ENCODE measurements around the gene SZRD1.

The SZRD1 gene

DNA sequence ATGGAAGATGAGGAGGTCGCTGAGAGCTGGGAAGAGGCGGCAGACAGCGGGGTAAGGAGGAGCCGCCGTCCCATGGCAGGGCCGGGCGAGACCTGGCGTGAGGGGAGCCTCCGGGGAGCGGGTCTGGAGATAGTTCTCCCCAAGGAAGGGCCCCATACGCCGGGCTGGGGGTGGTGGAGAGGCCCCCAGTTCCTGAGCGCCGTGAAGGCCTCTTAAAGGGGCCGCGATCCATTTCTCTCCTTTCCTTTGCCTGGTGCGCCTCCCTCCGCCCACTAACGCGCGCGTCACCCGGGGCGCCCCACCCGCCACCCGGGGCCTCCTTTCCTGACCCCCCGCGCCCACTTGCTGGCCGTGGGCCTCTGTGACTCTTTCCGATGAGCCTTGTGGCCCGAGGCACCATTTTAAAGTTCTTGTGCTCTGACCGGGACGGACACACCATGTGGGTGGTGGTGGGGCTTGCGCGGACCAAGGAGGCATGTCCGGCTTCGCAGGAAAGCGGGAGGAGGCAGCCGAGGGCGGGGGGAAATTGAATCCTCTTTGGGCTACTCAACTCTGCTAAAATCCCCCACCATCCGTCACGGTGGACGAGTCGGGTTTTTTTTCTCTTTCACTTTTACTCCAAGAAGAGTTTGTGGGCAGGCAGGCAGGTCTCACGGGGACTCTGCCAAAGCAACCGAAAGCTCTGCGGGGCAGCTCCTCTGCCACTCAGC lies 371 bp downstream of the SZRD1 start:
- peak; percentile 90 for DNase-seq (ENCODE audit: low read depth)

DNA sequence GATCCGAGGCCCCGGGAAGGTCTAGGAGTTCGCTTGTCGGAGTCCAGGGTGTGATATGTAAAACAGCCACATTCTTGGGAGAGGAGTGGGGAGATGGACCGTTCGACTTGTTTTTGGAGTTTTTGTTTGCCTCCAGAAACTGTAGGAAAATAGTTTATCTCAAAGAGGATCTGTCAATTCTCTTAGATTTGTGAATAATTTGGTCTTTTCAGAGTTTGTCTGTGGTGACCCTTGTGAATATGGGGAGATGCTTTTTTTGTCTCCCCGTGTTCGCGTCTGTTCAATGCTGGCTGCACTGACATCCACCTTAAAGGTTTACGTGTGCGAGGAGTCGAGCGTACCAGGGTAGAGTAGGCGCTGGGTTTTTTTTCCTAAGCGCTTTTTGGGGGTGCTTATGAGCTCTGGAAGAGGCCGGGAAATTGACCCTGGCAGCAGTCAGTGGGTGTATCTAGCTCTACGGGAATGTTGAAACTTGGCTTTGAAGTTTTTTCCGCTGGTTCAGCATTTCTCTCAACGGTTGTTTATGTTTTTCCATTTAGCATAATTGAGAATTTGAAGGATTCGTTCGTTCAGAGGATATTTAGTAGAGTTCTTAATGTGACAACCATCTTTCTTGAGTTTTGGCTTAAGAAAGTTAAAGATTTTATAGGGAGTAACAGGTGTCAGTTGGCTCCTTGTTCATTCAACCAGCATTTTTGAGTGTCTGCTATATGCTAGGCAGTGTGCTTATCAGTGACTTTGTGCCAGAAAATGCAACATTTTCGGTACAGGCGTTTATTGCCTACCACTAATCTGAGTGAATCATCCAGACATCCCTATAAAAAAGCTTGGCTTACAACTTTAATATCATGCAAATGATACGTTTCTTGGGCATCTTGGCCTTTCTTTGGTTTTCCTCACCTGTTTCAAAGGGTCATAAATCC lies 1.2 kb downstream of the SZRD1 start:
- DNase-seq (ENCODE audit: low read depth), result peak; percentile 83

DNA sequence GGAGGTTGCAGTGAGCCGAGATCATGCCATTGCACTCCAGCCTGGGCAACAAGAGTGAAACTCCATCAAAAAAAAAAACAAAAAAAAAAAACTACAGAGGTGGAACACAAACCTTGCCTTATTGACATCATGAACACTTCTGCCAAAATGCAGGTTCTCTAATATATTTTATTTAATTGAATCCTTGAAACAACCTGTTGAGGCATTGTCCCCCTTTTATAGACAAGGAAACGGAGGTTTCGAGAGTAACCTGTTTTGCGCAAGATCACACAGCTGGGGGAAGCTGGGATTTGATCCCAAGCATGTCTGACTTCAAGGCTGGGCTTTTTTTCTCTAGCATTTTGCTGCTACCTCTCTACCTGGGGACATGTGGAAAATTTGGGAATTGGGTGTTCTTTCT lies 2.8 kb downstream of the SZRD1 start:
- no peak for DNase-seq (ENCODE audit: low read depth)

DNA sequence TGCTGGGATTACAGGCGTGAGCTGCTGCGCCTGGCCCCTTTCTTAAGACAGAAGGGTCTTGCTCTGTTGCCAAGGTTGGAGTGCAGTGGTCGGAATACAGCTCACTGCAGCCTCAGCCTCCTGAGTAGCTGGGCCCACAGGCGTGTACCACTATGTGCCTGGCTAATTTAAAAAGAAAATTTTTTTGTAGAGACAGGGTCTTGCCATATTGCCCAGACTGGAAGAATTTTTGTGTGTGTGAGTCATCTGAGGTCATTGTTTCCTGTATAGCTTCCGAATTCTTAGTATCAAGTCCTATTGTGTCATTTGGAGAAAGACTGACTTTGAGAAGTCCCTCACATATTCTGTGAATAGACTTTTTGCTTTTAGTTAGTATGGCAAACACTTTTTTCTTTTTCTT lies 4.7 kb downstream of the SZRD1 start:
- DNase-seq (ENCODE audit: low read depth), result peak; percentile 86

DNA sequence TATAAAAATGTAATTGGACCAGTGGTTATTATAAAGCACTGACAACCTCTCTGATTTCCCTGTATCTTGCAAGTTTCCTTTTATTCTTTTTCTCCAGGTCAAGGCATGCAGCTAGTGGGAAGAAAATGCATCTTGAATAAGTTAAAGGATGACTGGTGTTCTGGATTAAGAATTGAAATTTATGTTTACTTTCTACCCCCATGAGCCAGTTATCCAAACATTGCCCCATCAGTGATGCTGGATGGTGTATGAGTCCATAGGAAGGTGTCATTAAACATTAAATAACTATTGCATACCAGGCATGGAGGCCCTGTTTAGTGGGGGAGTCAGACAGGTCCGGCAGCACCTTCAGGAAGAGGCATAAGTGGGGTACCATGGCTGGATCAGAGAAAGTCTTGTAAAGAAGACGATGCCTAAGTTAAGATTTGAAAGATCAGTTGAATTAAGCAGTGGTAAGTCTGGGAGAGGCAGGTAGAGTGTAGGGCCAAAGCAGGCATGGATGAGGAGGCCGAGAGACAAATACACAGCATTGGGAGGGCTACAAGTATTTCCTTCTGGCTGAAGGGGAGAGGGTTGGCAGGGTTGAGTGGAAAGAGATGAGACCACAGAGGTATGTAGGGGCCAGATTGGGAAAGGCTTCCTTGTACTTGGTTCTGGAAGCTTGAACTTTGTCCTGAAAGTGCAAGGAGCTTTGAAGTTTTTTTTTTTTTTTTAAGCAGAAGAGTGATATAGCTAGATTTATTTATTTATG lies 5.7 kb downstream of the SZRD1 start:
- peak; percentile 63 for DNase-seq (ENCODE audit: low read depth)

DNA sequence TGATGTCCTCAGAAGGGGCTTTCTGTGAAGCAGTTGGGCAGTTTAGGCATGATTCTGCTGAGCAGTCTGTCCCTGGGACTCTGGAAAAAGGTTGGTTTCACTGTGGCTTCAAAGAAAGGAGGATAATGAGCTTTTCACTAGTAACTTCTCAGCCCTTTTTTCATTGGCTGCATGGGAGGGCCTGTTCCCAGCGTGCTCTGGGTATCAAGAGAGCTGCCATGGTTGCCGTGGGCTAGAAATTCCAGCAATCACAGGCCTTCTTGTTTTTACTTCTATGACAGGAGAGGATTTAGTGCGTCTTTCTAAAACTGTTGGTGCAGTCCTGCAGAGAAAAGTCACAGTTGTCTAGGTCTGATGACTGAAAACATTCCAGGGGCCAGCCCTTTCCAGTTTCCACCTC lies 7.2 kb downstream of the SZRD1 start:
- DNase-seq (ENCODE audit: low read depth), result no peak

DNA sequence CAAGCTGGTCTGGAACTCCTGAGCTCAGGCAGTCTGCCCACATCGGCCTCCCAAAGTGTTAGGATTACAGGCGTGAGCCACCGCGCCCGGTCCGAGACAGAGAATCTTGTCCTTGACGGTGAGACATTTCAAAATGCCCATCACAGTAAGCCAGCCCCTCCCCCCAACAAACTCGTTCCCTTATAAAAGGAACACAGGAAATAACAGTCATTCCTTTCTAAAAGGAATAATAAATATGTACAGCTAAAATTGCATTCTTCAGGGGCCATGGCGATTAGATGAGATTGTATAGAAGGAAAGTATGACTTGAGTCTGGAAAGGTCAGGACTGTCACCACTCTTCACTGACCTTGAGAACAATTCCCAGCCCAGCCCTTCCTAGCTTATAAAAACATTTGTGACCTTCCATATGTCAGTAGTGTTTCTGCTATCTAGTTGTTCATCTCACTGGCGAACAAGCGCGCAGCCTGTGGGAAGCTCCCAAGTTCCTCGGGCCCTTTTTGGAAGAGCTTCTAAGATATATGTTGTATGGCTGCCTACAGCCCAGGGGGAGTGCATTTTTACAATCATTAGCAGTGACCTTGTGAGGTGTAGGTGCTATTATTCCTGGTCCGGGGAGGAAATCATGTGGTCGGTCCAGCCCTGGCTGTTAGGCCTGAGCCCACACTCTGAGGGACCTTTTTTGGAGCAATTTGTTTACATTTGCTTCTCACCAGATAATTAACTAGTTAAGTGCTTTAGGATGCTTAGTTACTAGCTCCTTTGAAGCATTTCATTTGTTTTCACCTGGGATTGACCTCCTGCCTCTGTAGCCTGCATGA lies 8.7 kb downstream of the SZRD1 start:
- DNase-seq (ENCODE audit: low read depth), result peak; percentile 96

DNA sequence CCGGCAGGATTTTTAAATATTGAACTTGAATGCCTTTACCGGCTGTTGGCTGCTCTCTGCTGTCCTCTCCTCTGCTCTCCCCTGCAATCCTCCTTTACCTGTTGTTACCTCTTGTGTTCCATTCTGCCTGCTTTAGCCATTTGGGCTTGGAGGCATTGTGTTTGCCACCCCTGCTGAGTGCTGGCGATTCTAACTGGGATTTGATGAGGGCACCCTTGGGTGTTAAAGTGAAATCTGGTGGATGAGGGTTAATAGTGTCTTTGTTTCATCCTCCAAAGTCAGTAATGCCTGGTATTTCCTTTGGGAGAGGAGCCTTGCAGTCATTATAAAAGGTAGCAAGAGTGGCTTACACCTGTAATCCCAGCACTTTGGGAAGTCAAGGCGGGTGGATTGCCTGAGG lies 9.9 kb downstream of the SZRD1 start:
- no peak for DNase-seq (ENCODE audit: low read depth)

DNA sequence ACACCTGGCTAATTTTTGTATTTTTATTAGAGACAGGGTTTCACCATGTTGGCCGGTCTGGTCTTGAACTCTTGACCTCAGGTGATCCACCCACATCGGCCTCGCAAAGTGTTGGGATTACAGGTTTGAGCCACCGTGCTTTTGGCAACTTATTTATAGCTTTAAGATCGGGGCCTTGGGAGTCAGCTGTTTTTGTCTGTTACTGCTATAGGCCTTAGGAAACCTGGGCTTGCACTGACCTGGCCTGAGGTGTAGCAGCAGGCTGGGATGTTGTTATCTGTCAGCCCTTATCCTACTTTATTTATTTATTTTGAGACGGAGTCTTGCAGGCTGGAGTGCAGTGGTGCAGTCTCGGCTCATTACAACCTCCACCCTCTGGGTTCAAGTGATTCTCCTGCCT lies 11.4 kb downstream of the SZRD1 start:
- DNase-seq (ENCODE audit: low read depth), result no peak

DNA sequence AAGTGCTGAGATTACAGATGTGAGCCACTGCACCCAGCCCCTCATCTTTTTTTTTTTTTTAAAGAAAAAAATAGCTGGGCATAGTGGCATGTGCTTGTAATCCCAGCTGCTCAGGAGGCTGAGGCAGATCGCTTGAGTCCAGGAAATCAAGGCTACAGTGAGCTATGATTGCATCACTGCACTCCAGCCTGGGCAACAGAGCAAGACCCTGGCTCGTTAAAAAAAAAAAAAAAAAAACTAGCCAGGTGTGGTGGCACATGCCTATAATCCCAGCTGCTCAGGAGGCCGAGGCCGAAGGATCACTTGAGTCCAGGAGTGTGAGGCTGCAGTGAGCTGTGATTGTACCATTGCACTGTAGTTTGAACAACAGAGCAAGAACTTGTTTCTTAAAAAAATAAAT lies 13.8 kb downstream of the SZRD1 start:
- DNase-seq (ENCODE audit: low read depth), result no peak

DNA sequence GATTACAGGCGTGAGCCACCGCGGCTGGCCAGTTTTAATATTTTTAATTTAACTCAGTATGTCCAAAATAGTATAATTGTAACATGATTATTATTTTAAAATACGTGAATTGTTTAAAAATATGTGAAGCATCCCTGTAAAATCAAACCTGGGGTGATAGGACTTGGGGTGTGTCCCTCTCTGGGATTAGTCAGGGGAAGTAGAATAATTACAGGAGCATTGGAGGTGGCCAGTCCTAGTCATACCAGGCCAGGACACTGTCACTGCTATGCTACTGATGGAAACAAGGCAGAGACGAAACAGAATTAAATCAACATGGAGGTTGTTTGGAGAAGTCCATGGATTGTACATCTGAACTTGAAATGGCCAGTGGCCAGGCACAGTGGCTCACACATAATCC lies 16.8 kb downstream of the SZRD1 start:
- DNase-seq (ENCODE audit: low read depth), result peak; percentile 30

DNA sequence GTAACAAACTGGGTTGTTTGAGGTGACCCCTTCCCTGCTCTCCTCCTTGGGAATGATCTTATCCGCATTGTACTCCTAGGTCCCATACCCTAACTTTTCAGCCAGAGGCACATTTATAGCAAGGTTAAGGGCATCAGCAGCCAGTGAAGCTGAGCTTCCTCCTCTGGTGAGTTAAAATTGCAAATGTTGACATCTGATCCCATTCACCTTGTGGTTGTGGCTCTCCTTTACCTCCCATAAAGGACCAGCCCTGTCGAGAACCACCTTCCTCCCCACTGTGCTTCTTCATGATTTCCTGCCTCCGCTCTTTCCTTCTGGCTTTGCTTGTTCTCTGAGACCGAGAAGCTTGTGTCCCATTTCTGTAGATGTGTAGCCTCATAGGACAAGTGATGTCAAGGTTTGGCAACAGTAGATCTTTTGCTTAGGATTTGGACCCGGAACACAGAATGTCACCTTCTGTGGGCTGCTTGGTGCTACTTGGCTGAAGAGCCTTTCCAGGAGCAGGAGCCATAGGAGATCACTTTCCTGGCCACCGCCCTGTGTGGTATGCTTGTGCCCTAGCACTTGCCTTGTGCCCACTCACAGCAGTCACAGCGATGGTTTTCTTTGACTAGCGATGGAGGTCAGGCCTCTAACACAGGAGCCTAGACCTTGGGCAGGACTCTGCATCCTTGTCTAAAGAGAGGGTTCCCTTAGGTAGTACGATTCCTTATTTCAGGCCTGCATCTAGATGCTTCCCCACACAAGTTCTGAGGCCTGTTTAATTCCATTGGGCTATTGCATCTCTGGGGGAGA lies 18.8 kb downstream of the SZRD1 start:
- no peak for DNase-seq (ENCODE audit: low read depth)

DNA sequence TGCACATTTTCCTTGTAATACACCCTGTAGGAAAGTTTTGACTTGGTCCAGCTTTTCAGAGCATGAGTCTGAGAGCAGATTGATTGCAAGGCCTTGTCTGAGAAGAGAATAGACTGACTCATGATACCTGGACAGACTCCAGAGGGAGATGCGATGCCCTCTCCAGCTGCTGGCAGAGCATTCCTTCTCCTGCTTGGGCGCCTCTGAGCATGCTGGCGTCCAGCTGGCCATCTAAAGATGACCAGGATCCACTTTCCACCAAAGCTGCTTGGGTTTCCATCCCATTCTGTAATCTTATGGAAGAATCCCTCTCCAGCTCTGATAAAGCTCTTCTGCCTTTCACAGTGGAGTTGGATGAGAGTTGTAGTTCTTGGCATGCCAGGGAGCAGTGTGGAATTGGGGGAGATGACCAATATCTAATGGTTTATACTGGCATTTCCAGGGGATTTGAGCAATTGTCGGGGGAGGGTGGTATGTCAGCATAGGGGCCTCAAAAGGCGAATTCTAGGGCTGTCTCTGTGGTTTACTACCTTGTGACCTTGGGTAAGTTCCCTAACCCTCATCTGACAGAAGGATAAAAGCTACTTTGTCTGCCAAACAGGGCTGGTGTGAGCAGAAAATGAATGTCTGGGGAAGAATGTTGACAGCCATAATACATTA lies 19.5 kb downstream of the SZRD1 start:
- peak; percentile 81 for DNase-seq (ENCODE audit: low read depth)

DNA sequence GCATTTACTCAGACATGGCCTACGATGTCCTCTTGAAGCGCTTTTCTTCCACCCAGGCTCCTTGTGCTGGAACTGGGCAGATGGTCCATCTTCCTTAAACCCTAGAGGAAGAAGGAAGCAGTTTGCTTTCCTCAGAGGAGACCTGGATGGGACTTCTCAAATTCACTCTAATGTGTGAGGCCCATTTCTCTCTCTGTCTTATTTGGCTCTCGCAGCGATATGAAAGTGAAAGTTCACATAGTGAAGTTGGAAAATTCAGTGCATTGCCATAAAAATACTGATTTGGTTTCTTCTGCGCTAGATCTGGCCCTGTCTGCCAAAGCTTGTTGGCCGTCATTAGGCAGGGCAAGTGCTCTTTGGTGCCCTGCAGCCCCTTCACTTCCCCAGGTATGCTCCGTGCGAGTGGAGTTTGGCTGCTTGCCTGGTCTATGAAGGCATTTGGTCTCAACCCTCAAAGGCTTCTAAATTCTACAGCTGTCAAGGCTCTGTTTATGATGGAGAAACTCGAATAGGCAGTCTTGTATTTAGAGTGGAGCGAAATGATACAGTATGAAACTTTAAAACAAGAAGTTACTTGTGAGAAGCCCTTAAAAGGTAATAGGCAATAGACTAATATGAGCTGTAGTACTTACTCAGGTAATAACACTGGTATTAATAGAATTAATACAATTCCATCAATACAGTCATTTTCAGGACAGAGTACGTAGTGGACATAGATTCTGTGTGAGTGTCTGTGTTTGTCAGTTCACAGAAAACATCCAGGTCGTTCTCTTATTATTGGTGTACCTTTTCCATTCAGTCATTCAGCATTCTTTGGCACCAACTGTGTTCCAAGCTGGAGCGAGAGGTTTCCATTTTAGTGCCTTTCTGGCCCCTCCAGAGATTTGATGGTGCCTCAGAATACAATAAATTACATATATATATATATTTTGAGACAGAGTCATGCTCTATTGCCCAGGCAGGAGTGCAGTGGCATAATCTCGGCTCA lies 20.5 kb downstream of the SZRD1 start:
- DNase-seq (ENCODE audit: low read depth), result no peak

DNA sequence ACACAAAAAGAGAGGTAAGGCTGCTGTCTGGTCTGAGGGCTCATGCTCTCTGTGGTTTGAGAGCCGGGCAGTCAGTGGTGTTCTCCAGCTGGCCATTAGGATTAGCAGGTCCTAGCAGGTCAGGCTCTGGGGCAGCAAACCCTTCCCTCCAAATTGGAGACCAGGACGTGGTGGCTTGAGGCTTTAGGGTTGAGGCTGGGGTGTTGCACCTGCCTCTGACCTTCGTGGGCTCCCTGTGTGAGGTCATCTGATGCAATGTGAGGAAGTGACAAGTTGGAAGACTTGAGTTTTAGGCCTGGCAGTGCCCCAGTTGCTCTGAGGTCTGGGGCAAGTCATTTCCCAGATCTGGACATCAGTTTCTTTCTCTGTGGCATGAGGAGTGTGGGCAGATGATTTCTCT lies 24.4 kb downstream of the SZRD1 start:
- DNase-seq (ENCODE audit: low read depth), result no peak

DNA sequence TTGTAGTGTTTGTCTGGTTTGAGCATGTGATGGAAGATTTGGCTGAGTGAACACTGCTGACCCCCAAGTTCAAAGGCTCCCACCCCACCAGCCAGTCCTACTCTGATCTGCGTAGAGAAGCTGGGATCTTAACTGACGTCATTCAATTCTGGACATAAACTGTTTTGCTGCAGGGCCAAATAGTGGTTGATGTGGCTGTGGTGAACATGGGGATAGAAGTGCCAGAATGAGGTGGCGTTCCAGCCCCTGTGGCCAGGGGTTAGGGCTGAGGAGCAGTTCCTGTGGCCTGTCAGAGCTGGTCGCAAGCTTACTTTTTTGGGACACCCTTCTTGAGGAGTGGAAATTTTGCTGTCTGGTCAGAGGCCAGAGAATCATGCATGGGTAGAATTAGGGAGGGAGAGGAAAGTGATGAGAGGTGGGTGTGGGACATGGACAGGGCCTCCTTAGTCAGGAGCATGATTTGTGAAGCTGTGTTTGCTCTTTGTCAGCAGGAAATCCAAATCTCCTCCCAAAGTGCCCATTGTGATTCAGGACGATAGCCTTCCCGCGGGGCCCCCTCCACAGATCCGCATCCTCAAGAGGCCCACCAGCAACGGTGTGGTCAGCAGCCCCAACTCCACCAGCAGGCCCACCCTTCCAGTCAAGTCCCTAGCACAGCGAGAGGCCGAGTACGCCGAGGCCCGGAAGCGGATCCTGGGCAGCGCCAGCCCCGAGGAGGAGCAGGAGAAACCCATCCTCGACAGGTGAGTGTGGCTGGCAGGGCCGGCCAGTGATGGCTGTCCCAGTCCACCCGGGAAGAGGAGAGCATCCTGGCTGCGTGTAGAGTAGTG lies 25.9 kb downstream of the SZRD1 start:
- no peak for DNase-seq (ENCODE audit: low read depth)

DNA sequence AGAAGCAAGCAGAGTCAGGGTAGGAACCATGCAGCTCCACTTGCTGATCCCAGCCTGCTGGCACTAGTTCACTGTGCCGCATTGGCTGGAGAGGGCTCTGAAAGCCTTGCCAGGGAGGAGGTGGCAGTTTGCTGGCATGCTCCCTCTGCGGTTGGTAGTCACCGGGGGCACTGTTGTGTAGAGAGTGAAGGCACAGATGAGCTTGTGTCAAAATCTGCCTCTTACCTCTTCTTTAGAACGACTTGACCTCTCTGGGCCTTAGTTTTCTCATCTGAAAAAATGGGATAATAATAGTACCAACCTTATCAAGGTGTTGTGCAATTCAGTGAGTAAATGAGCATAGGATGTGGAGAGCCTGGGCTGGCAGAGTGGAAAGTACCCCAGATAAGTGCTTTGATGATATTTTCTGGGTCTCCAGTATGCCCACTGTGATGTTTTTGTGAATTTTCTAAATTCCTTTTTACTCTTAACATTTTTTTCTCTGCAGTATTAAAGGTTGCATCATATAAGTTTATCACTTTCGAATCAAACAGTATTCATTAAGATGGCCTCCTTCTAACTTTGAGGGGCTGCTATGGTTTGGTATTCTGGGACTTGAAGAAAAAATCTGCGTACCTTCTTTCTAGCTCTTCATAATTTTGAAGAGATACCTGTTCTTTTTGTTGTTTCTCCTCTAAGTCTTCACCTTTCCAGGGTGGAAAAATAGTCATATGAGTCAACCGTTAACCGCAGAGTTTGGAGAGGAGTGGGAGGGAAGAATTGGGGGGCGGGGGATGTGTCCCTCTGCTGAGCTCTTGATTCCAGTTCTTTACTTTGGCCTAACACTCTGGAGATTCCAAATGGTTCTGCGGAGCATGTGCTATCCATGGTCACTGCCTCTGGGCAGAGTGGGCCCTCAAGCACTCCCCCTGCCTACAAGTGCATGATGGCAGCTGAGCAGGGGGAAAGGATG lies 26.8 kb downstream of the SZRD1 start:
- DNase-seq (ENCODE audit: low read depth), result no peak

Data from EH (cell line).